DND-41 (cell line): ENCODE results near the gene TRPC4AP.
"Not testable (repeated sequence)": the region's sequence is repeated elsewhere in the genome, so short reads cannot be mapped to it uniquely, and the experiment has no call there.

Experiments
- EZH2 ChIP-seq: IDR thresholded peaks from 3 replicates; pipeline ENCODE4 v1.6.1; 2012; ENCODE audit warnings: borderline replicate concordance, low read depth, mild to moderate bottlenecking, moderate library complexity, low read length, inconsistent platforms; ENCODE audit not compliant: severe bottlenecking
- TF ChIP-seq, protein P1 (sequence below): IDR thresholded peaks from 2 replicates; pipeline ENCODE4 v1.5.1; 2012; ENCODE audit warnings: borderline replicate concordance, low read length, moderate library complexity, mild to moderate bottlenecking; ENCODE audit not compliant: poor library complexity, severe bottlenecking; ENCODE audit errors: extremely low read depth

DNA sequence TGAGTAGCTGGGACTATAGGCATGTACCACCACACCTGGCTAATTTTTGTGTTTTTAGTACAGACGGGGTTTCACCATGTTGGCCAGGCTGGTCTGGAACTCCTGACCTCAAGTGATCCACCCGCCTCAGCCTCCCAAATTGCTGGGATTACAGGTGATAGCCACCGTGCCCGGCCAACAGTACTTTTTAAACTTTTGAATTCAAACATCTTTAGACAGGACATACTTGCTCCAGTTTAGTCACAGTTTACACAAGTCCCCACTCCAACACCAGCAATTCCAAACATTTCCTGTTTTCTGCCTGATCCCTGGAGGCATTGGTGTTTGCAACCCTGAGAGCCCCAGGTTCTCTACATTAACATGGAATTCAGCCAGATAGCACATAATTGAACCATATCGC, 40.0 kb downstream of the TRPC4AP start:
- not testable (repeated sequence) for TF ChIP-seq EZH2
- TF ChIP-seq, protein P1, sequence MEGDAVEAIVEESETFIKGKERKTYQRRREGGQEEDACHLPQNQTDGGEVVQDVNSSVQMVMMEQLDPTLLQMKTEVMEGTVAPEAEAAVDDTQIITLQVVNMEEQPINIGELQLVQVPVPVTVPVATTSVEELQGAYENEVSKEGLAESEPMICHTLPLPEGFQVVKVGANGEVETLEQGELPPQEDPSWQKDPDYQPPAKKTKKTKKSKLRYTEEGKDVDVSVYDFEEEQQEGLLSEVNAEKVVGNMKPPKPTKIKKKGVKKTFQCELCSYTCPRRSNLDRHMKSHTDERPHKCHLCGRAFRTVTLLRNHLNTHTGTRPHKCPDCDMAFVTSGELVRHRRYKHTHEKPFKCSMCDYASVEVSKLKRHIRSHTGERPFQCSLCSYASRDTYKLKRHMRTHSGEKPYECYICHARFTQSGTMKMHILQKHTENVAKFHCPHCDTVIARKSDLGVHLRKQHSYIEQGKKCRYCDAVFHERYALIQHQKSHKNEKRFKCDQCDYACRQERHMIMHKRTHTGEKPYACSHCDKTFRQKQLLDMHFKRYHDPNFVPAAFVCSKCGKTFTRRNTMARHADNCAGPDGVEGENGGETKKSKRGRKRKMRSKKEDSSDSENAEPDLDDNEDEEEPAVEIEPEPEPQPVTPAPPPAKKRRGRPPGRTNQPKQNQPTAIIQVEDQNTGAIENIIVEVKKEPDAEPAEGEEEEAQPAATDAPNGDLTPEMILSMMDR: not testable (repeated sequence)
